Chondrocyte (in vitro differentiated cells): ENCODE measurements around the gene LTBP1. TPM values are rescaled to one million over a fixed set of nuclear protein-coding genes. Genes with fewer than 3 reads are reported as not detected.
A peak's percentile ranks its signal among the peaks of the same experiment; 100 is the strongest.
"Not testable (repeated sequence)": the region's sequence is repeated elsewhere in the genome, so short reads cannot be mapped to it uniquely, and the experiment has no call there.

Experiments
- DNase-seq: peaks from one replicate; pipeline ENCODE4 v3.0.0; 2021; ENCODE audit warnings: mixed read lengths, low spot score
- H3K27ac Mint-ChIP-seq: one replicate; pipeline ENCODE4 v1.8.0; 2021; ENCODE audit warnings: mild to moderate bottlenecking, moderate library complexity, mixed read lengths; ENCODE audit not compliant: unreplicated experiment
- H3K27me3 Mint-ChIP-seq: 2 replicates; pipeline ENCODE4 v1.8.0; 2021; ENCODE audit warnings: low read depth, mixed read lengths
- H3K36me3 Mint-ChIP-seq: 2 replicates; pipeline ENCODE4 v1.8.0; 2021; ENCODE audit warnings: low read depth, mixed read lengths
- H3K4me1 Mint-ChIP-seq: 2 replicates; pipeline ENCODE4 v1.8.0; 2021; ENCODE audit warnings: low read depth, mild to moderate bottlenecking, mixed read lengths
- H3K4me3 Mint-ChIP-seq: one replicate; pipeline ENCODE4 v1.8.0; 2021; ENCODE audit warnings: mild to moderate bottlenecking, moderate library complexity, mixed read lengths; ENCODE audit not compliant: unreplicated experiment
- H3K9me3 Mint-ChIP-seq: 2 replicates; pipeline ENCODE4 v1.8.0; 2021; ENCODE audit warnings: low read depth, mixed read lengths
- CTCF ChIP-seq: fragments of 200-600 bp; sonication (generic); IDR thresholded peaks from 2 replicates; pipeline ENCODE4 v1.5.0; 2021; ENCODE audit warnings: antibody characterized with exemption, mild to moderate bottlenecking, moderate library complexity
- total RNA-seq: library from RNA; stranded (reverse); gene quantifications from 3 replicates; pipeline ENCODE4 v1.2.1, GENCODE V29; 2021

LTBP1 gene
- total RNA-seq, 1 donor from 2014 or later: 398 TPM

DNA sequence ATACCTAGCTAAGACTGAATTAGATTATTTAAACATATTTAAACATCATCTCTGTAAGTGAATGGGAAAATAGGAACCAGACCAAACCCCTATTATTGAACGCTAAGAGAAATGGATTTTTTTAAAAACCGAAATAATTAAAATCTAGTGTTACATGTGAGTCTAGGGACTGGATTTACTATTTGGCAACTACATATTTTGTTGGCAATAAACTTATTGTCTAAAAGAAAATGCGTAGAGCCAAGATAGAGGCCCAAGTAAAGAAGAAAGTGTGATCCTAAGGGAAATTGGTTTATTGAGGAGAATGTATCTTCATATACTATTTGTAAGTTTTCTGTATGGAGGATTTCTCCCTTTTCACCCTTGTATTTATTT is 105.6 kb downstream of the LTBP1 start:
- Mint-ChIP-seq H3K9me3 (no peaks in the 10 kb centered on the region), H3K27me3 (no peaks in the 10 kb centered on the region), H3K27ac (no peak overlapping the region), H3K4me1 (peaks cover 27% of the 10 kb centered on the region), H3K4me3 (no peak overlapping the region), H3K36me3 (no peaks in the 10 kb centered on the region)
- no peak for TF ChIP-seq CTCF
- no peak for DNase-seq

GRCh38 chr2:33052795-33053194 is 106.0 kb downstream of the LTBP1 start:
- not testable (repeated sequence) for H3K27me3 Mint-ChIP-seq, H3K4me3 Mint-ChIP-seq, H3K9me3 Mint-ChIP-seq, H3K36me3 Mint-ChIP-seq, H3K27ac Mint-ChIP-seq, DNase-seq
- peaks cover 26% of the 10 kb centered on the region for H3K4me1 Mint-ChIP-seq

DNA sequence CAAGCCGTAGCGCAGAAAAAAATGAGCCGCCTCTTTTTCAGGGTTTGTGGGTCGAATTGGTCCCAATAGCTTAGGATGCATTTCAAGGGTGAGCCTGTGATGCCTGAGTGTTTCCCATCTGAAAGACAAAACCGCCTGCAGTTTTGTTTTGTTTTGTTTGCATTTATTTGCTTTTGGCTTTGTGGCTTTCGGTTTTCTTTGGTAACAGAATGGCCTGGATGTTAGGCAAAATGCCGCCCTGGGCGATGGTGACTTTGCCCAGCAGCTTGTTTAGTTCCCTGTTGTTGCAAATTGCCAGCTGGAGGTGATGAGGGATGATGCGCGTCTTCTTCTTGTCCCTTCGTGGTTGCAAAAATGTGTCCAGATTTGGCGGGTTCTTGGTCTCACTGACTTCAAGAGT is 109.4 kb downstream of the LTBP1 start:
- Mint-ChIP-seq H3K9me3 (no peaks in the 10 kb centered on the region), H3K36me3 (no peaks in the 10 kb centered on the region), H3K27ac (no peak overlapping the region), H3K27me3 (no peaks in the 10 kb centered on the region), H3K4me1 (peaks cover 36% of the 10 kb centered on the region), H3K4me3 (no peak overlapping the region)
- TF ChIP-seq CTCF: no peak
- DNase-seq: no peak

DNA sequence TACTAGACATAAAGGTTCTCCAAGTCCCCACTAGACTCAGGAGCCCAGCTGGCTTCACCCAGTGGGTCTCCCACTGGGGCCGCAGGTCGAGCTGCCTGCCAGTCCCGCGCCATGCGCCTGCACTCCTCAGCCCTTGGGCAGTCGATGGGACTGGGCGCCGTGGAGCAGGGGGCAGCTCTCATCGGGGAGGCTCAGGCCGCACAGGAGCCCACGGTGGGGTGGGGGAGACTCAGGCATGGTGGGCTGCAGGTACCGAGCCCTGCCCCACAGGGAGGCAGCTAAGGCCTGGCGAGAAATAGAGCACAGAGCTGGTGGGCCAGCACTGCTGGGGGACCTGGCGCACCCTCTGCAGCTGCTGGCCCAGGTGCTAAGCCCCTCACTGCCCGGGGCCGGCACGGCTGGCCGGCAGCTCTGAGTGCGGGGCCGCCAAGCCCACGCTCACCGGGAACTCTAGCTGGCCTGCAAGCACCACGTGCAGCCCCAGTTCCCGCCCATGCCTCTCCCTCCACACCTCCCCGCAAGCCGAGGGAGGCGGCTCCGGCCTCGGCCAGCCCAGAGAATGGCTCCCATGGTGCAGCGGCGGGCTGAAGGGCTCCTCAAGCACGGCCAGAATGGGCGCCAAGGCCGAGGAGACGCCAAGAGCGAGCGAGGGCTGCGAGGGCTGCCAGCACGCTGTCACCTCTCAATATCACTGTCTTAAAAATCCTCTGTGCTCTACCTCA is 110.7 kb downstream of the LTBP1 start:
- peaks cover 42% of the 10 kb centered on the region for H3K4me1 Mint-ChIP-seq
- not testable (repeated sequence) for H3K27ac Mint-ChIP-seq, H3K4me3 Mint-ChIP-seq, H3K27me3 Mint-ChIP-seq, DNase-seq, H3K36me3 Mint-ChIP-seq, H3K9me3 Mint-ChIP-seq

GRCh38 chr2:33058716-33059470 is 112.1 kb downstream of the LTBP1 start:
- no peaks in the 10 kb centered on the region for H3K27me3 Mint-ChIP-seq
- no peaks in the 10 kb centered on the region for H3K36me3 Mint-ChIP-seq
- no peak overlapping the region for H3K4me3 Mint-ChIP-seq
- no peaks in the 10 kb centered on the region for H3K9me3 Mint-ChIP-seq
- H3K27ac Mint-ChIP-seq: peak overlapping the region; percentile 85
- DNase-seq: no peak
- H3K4me1 Mint-ChIP-seq: peaks cover 49% of the 10 kb centered on the region
- no peak for TF ChIP-seq CTCF

GRCh38 chr2:33059471-33060156 is 112.9 kb downstream of the LTBP1 start:
- DNase-seq: no peak
- peak overlapping the region; percentile 59 for H3K4me3 Mint-ChIP-seq
- H3K4me1 Mint-ChIP-seq: peaks cover 52% of the 10 kb centered on the region
- H3K27ac Mint-ChIP-seq: peak overlapping the region; percentile 85
- no peaks in the 10 kb centered on the region for H3K36me3 Mint-ChIP-seq
- TF ChIP-seq CTCF: no peak
- H3K9me3 Mint-ChIP-seq: no peaks in the 10 kb centered on the region
- no peaks in the 10 kb centered on the region for H3K27me3 Mint-ChIP-seq
